ENCODE data around the gene CDH12.

CDH12 gene

GRCh38 chr5:22598796-22599195 lies 254.3 kb downstream of the CDH12 start:
- no peak for TF ChIP-seq POLR2A (IDR thresholded peaks at IDR 0.05; ENCODE audit: low read length)
- TF ChIP-seq GATA1 (IDR thresholded peaks at IDR 0.05; ENCODE audit: low read depth, low read length) = no peak

DNA sequence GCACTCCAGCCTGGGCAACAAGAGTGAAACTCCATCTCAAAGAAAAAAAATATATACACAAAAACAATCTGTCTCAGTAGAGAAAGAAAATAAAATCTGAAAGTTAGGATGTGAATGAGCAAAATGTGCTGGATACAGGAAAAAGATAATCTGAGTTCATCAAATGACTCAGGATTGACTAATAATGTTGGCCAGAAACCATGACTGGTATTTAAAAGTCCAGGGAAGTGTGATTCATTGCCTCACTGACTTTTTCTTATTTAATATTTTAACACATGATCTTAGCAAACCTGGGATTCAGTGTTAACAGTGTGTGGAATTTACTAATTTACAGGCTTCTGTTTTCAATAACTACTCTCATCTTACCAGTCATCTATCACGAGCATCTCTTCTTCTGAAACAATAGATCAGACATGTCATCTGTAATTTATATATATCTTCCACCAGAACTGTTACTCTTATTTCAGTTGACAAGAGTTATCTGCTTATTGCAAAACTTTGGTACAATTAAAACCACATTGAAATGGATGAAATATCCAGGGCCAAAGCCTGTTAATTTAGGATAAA lies 256.7 kb downstream of the CDH12 start:
- no peak for DNase-seq
- TF ChIP-seq POLR2A (IDR thresholded peaks at IDR 0.05; ENCODE audit: low read length) (no peak), GATA1 (IDR thresholded peaks at IDR 0.05; ENCODE audit: low read depth, low read length) (no peak)

More at GRCh38 chr5:22598796-22599195, 254.3 kb downstream of the CDH12 start:
- DNase-seq = no peak

DNA sequence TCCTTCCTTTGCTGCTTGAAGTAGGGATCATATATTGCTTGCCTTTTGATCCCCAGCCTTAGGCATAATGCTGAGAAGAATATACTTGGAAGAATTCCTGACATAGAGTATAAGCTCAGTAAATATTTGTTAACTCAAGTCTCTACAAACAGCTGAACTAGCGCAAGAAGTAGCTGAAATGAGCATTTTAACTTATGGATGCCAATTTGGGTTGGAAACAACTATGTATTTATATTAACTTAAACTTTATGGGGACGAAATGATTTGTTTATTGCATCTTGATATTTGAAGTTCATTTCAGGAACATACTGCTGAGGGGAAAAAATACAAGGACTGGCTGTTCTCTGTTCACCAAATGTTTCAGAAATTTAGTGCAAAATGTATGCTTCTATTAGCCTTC lies 258.7 kb downstream of the CDH12 start:
- DNase-seq = no peak
- TF ChIP-seq GATA1 (IDR thresholded peaks at IDR 0.05; ENCODE audit: low read depth, low read length) (no peak), POLR2A (IDR thresholded peaks at IDR 0.05; ENCODE audit: low read length) (no peak)

- no peak for DNase-seq
- TF ChIP-seq POLR2A (IDR thresholded peaks at IDR 0.05; ENCODE audit: low read length) = no peak
- TF ChIP-seq GATA1 (IDR thresholded peaks at IDR 0.05; ENCODE audit: low read depth, low read length) = no peak
Observed at GRCh38 chr5:22593592-22593991, 259.6 kb downstream of the CDH12 start.

GRCh38 chr5:22591461-22591860 lies 261.7 kb downstream of the CDH12 start:
- TF ChIP-seq POLR2A (IDR thresholded peaks at IDR 0.05; ENCODE audit: low read length) = no peak
- no peak for DNase-seq

DNA sequence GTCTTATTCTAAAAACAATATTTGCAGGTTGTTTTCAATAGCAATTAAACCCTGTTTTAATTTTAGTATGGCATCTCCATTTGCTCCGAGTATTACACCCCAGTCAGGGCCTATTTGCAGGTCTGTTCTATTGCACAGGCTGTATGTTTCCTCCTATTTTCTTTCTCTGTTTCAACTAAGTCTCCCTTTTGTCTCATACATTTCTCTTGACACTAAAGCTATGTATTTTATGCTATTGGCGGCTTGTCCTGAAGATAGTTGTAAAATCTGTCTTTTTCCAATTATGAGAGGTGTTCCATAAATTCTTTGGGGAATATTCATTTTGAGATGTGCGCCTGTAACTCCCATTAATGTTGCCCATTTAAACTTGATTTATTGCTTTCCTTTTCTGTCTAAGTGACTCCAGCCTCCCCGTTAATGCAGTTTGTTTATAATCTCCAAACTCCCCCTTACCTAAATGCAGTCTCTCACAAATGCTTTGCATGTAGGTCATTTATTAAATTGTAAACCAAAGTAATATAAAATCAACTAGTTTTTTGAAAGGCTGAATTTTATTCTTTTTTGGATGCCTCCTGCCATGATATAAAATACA lies 262.4 kb downstream of the CDH12 start:
- TF ChIP-seq POLR2A (IDR thresholded peaks at IDR 0.05; ENCODE audit: low read length) = no peak
- no peak for TF ChIP-seq GATA1 (IDR thresholded peaks at IDR 0.05; ENCODE audit: low read depth, low read length)
- DNase-seq = no peak

GRCh38 chr5:22577711-22578110 lies 275.4 kb downstream of the CDH12 start:
- no peak for DNase-seq

GRCh38 chr5:22577006-22577405 lies 276.1 kb downstream of the CDH12 start:
- TF ChIP-seq POLR2A (IDR thresholded peaks at IDR 0.05; ENCODE audit: low read length) = no peak
- no peak for TF ChIP-seq GATA1 (IDR thresholded peaks at IDR 0.05; ENCODE audit: low read depth, low read length)
- no peak for DNase-seq

More at GRCh38 chr5:22577711-22578110, 275.4 kb downstream of the CDH12 start:
- TF ChIP-seq POLR2A (IDR thresholded peaks at IDR 0.05; ENCODE audit: low read length) (no peak), GATA1 (IDR thresholded peaks at IDR 0.05; ENCODE audit: low read depth, low read length) (no peak)

- no peak for DNase-seq
- TF ChIP-seq POLR2A (IDR thresholded peaks at IDR 0.05; ENCODE audit: low read length) (no peak), GATA1 (IDR thresholded peaks at IDR 0.05; ENCODE audit: low read depth, low read length) (no peak)
Observed at GRCh38 chr5:22572941-22573340, 280.2 kb downstream of the CDH12 start.

GRCh38 chr5:22567983-22568382 lies 285.2 kb downstream of the CDH12 start:
- no peak for TF ChIP-seq GATA1 (IDR thresholded peaks at IDR 0.05; ENCODE audit: low read depth, low read length)
- no peak for TF ChIP-seq POLR2A (IDR thresholded peaks at IDR 0.05; ENCODE audit: low read length)
- no peak for DNase-seq

GRCh38 chr5:22560147-22560546 lies 293.0 kb downstream of the CDH12 start:
- DNase-seq = no peak
- no peak for TF ChIP-seq POLR2A (IDR thresholded peaks at IDR 0.05; ENCODE audit: low read length)
- TF ChIP-seq GATA1 (IDR thresholded peaks at IDR 0.05; ENCODE audit: low read depth, low read length) = no peak

DNA sequence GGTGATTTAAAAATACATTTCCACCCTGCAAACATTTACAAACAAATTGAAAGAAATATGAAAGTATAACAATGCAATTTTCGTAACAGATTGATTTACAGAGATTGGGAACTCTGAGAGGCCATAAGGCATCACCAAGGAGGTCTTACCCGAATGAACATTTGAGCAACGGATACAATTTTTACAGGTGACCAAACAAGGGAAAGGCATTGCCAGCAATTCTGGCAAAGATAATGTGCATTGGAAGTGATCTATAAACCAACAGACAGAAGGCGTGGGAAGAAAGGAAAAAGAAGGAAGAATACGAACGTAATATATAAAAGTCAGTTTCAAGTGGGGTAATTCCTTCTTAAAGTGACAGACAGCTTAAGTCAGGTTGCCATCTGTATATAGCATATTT lies 295.9 kb downstream of the CDH12 start:
- no peak for DNase-seq
- TF ChIP-seq GATA1 (IDR thresholded peaks at IDR 0.05; ENCODE audit: low read depth, low read length) (no peak), POLR2A (IDR thresholded peaks at IDR 0.05; ENCODE audit: low read length) (no peak)

- TF ChIP-seq POLR2A (IDR thresholded peaks at IDR 0.05; ENCODE audit: low read length) = no peak
- no peak for TF ChIP-seq GATA1 (IDR thresholded peaks at IDR 0.05; ENCODE audit: low read depth, low read length)
- no peak for DNase-seq
Observed at GRCh38 chr5:22554475-22554874, 298.7 kb downstream of the CDH12 start.

DNA sequence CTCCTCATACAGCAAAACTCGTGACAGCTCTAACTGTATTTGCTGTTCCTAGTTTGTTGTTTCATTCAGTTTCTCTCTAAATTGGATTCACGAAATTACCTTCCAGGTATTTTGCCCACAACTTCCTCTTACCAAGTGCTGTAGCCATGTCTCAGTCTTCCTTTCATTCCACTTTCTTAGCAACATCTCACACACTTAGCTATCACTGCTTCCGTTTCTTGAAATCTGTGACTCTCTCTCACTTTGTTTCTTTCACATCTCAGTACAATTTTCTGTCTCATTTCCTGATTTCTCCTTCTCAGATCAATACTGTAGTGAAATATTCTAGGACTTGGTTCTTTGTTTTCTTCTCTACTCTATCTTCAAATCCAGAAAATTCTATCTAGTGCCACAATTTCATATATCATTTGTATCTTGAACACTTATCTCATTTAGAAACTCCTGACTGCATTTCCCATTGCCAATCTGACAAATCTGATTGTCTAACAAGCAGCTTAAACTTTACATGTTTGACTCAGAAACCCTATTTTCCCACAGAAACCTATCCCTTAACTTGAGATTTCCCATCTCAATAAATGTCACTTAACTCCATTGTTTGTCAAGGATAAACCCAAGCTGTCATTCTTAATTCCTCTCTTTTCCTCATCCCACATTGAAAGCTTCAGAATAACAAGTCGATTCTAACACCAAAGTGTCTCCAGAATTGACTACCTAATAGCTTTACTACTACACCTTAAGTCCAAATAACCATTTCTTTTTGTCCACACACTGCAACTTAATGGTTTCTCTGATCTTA lies 303.1 kb downstream of the CDH12 start:
- TF ChIP-seq POLR2A (IDR thresholded peaks at IDR 0.05; ENCODE audit: low read length) = no peak
- TF ChIP-seq GATA1 (IDR thresholded peaks at IDR 0.05; ENCODE audit: low read depth, low read length) = no peak
- no peak for DNase-seq

DNA sequence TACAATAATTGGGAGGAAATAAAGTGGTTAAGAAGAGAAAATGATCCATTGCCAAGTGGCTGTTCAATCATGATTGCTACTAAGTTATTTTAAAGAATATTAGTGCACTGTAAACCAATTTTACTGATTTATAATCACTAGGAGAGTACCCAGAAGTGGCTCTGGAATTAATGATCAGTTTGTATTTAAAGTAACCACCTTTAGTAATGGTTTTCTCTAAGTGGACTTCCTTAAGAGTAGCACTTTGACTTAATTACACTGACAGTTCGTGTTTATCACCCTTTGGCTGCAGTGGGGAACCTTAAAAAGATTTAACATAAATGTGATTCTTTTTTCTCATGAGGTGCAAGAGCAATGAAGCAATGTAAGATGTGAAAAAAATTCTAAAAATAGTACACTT lies 310.8 kb downstream of the CDH12 start:
- TF ChIP-seq POLR2A (IDR thresholded peaks at IDR 0.05; ENCODE audit: low read length) (no peak), GATA1 (IDR thresholded peaks at IDR 0.05; ENCODE audit: low read depth, low read length) (no peak)
- DNase-seq = no peak

Measured in erythroblast (primary cell).